Activated T-cell treated with anti-CD3 and anti-CD28 coated beads, Interleukin-2, amount 50 U/mL, for 48 hours (primary cell): ENCODE measurements around the gene LDB1.

ENCODE experiments used
- DNase-seq, 2 experiments: peaks; one replicate each; pipeline ENCODE4 v3.0.0-alpha.2; 2020

The LDB1 gene

GRCh38 chr10:102133373-102134195, 13.4 kb upstream of the LDB1 start:
- peak; percentile 79 to 81 for DNase-seq

GRCh38 chr10:102132563-102133372, 12.6 kb upstream of the LDB1 start, which contains the start of gene PPRC1:
TSS of gene PPRC1 (plus strand) at chr10:102133040. CDS start at chr10:102133069, 29 bp downstream.
- DNase-seq = peak; percentile 98

- DNase-seq = no peak
Measured at GRCh38 chr10:102132193-102132562, 12.0 kb upstream of the LDB1 start.

GRCh38 chr10:102131286-102132170, 11.4 kb upstream of the LDB1 start:
- no peak for DNase-seq

GRCh38 chr10:102123223-102123622, 3.1 kb upstream of the LDB1 start:
- no peak for DNase-seq

GRCh38 chr10:102122450-102122849, 2.3 kb upstream of the LDB1 start:
- no peak for DNase-seq

- DNase-seq = no peak
Measured at GRCh38 chr10:102121739-102122372, 1.7 kb upstream of the LDB1 start.

- peak in 1 of 2 experiments; percentile 44 for DNase-seq
Measured at GRCh38 chr10:102120991-102121738, 997 bp upstream of the LDB1 start.

- DNase-seq = peak; percentile 78 to 79
Measured at GRCh38 chr10:102119417-102120141, 589 bp downstream of the LDB1 start.

GRCh38 chr10:102118867-102119266, 1.3 kb downstream of the LDB1 start:
- peak in 1 of 2 experiments; percentile 52 for DNase-seq

- DNase-seq = peak; percentile 73 to 77
Measured at GRCh38 chr10:102117391-102118159, 2.6 kb downstream of the LDB1 start.

- DNase-seq = no peak
Measured at GRCh38 chr10:102116656-102117055, 3.5 kb downstream of the LDB1 start.

GRCh38 chr10:102115775-102116174, 4.4 kb downstream of the LDB1 start:
- DNase-seq = no peak

- peak; percentile 92 to 94 for DNase-seq
Measured at GRCh38 chr10:102114861-102115618, 5.1 kb downstream of the LDB1 start.

- peak; percentile 54 to 56 for DNase-seq
Measured at GRCh38 chr10:102113956-102114857, 6.0 kb downstream of the LDB1 start.

GRCh38 chr10:102113261-102113955, 6.8 kb downstream of the LDB1 start:
- peak; percentile 33 to 41 for DNase-seq

GRCh38 chr10:102112210-102112817, 7.9 kb downstream of the LDB1 start:
- DNase-seq = no peak
